NCI-H2171 treated with DMSO at 0.1 percent for 48 hours (cell line): ENCODE results near the gene FAM83G.
"Not testable (repeated sequence)": the region's sequence is repeated elsewhere in the genome, so short reads cannot be mapped to it uniquely, and the experiment has no call there.

Experiments used
- DNase-seq: peaks from one replicate; lab custom pipeline; 2025; lab: John Stamatoyannopoulos, UW

Gene FAM83G, protein sequence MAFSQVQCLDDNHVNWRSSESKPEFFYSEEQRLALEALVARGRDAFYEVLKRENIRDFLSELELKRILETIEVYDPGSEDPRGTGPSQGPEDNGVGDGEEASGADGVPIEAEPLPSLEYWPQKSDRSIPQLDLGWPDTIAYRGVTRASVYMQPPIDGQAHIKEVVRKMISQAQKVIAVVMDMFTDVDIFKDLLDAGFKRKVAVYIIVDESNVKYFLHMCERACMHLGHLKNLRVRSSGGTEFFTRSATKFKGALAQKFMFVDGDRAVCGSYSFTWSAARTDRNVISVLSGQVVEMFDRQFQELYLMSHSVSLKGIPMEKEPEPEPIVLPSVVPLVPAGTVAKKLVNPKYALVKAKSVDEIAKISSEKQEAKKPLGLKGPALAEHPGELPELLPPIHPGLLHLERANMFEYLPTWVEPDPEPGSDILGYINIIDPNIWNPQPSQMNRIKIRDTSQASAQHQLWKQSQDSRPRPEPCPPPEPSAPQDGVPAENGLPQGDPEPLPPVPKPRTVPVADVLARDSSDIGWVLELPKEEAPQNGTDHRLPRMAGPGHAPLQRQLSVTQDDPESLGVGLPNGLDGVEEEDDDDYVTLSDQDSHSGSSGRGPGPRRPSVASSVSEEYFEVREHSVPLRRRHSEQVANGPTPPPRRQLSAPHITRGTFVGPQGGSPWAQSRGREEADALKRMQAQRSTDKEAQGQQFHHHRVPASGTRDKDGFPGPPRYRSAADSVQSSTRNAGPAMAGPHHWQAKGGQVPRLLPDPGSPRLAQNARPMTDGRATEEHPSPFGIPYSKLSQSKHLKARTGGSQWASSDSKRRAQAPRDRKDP

DNA sequence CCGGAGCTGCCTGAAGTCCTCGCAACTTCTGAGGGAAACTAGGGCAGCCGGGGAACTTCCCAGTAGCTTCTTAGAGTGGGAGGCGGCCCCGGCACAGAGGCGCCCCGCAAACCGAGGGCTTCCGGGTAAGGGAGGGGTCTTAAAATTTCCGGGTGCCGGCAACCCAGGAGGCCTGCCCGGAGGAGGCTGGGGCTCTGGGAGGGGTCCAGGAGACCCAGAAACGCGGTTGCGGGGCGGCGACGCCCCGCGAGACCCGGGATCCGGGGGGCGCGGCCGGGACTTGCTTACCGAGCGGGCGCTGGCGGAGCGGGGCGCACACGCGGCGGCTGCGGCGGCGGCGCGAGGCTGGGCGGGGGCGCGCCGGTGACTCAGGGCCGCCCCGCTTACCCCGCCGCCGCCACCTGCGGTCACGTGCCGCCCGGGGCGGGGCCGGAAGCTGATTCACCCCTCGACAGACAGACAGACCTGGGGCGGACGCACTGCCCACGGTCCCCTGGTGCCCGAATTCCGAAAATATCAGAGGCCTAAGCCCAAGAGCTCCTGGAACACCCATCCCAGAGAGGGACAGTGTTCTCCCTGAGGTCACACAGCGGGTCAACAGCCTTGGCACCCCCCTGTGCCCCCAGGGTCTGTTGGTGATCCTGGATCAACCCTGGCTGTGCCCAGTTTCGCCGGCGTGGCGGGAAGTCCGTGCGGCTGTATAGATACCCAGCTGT is at the start of gene FAM83G:
TSS of gene FAM83G (minus strand) at position 344 of the 716 bp plus-strand sequence. CDS start 723 bp downstream, outside the sequence.
- peak; percentile 56 for DNase-seq

DNA sequence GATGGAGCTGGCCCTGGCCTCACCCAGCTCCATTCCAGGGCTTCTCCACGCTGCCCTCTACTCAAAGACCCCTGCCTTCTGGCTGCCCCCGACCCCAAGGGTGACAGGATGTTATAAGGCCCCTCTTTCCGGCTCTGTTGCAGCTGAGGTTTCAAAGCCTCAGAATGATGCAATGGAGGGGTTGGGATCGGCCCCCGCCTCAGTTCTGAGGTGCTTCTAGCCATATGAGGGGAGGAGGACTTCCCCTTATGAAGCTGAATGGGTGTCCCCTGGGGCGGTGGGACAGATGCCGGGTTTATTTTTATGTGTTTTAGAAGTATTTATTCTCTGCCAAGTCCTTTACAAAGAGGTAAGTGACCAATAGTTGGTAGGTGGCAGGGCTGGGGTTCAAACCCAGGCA is 44.3 kb upstream of the FAM83G start:
- DNase-seq: not testable (repeated sequence)

DNA sequence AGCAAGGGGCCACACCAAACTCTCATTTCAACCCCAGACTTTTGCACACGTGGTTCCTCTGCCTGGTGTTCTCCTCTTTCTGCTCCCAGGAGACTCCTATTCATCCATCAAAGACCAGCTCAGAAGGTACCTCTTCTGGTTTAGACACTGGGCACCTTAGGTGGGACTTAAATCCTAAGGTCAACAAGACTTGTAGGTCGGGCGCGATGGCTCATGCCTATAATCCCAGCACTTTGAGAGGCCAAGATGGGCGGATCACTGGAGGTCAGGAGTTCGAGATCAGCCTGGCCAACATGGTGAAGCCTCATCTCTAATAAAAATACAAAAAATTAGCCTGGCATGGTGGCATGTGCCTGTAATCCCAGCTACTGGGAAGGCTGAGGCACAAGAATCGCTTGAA is 42.9 kb upstream of the FAM83G start:
- DNase-seq: not testable (repeated sequence)

DNA sequence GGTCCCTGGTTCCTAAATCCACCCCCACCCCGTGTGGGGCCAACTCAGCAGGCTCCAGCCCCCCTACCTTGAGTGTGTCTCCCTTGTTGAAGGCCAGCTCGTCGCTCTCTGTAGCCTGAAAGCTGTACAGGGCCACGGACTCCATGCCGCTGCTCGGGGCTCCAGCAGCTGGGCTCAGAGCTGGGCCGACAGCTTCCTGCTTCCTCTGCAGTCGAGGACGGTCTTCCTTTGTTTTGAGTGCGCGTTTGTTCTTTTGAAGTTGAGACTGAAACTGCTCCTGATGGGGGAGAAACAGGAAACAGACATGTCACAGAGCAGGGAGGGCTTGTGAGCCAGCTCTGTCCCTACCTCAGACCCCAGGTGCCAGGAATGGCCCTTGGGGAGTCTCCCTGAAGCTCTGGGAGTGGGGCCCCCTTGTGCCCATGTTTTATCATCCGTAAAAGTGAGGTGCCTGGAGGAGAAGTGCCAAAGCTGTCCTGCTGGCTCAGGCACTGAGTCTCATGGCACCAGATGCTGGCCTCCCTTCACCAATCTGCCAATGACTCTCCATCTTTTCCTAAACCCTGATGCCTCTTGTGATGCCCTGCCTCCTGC is 42.3 kb upstream of the FAM83G start, which contains the start of gene GRAP:
TSS of gene GRAP (minus strand) at position 176 of the 594 bp plus-strand sequence. CDS start at position 145, 31 bp downstream.
- DNase-seq: not testable (repeated sequence)

DNA sequence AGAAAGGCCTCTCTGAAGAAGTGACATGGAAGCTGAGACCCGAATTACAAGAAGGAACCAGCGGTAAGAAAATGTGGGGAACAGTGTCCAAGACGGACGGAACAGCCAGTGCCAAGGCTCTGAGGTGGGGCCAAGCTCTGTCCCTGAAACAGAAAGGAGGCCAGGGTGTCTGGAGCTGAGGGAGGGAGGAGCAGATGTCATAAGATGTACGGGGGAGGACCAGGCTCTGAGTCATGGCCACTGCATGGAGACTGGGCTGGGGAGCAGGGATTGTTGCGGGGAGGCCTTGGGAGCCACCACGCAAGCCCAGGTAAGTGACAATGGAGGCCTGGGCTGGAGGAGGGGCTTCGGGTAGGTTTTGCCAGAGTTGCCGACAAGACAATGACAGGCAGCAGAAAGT is 40.1 kb upstream of the FAM83G start:
- not testable (repeated sequence) for DNase-seq

DNA sequence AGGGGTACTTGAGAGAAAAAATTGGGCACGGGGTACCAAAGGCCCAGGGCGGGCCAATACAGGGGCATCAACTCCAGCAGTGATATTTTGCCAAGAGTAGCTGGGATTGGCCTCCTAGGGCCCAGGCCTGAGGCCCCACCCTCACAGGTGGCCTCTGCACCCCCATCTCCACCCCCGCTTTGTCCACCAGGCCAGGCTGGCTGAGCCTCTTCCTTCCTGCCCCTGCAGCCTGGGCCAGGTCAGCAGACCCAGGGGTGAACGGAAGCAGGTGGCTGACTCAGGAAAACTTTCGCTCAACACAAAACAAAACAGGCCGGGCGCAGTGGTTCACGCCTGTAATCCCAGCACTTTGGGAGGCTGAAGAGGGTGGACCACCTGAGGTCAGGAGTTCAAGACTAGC is 38.5 kb upstream of the FAM83G start:
- DNase-seq: not testable (repeated sequence)

DNA sequence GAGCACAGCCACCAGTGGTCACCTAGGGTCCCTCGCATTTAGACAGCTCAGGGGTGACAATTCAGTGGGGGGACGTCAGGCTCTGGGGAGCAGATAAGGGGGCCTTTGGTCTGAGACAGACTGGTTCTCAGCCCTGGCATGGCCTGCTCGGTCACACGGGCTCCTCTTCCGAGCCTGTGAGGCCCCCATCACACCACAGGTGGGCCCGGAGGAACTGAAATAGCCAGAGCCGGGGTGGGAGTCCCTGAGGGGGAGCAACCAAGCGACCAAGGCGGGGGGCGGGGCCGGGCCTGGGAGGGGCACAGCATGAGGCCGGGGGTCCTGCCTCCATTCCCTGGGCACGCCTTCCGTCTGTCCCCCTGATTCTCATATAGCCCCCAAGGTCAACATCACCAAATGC is 37.8 kb upstream of the FAM83G start:
- not testable (repeated sequence) for DNase-seq

DNA sequence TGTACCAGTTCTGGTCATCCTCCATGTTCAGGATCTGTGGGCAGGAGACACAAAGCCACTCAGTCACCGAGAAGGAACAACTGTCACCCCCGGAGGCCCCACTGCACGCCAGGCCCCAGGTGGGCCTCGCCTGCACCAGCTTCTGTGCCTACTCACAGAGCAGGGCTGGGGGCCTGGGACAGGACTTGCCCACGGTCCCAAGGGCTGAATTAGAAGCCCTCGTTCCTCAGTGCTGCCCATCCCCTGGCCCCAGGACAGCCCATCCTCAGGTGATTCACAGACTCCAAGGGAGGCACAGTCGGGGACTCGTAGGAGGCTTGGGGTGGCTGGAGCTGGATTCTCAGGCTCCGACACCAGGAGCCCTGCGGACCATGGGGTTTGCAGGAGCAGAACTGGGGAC is 37.3 kb upstream of the FAM83G start:
- not testable (repeated sequence) for DNase-seq

DNA sequence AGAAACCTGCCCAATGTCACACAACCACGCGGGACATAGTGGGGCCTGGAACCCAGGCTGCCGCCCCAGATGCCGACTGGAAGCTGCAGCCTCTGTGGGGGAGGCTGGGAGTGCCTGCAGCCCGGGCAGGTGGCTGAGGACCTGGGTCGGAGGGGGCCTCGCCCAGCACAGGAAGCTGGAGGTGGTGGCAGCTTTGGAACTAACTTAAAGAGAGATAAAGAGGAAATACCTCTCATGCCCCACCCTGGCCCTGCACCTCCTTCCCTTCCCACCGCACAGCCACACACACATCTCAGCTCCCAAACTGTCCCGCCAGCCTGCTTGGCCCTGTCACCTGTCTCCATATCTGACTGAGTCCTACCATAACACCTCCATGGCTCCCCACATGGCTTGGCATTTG is 35.8 kb upstream of the FAM83G start:
- DNase-seq: not testable (repeated sequence)

DNA sequence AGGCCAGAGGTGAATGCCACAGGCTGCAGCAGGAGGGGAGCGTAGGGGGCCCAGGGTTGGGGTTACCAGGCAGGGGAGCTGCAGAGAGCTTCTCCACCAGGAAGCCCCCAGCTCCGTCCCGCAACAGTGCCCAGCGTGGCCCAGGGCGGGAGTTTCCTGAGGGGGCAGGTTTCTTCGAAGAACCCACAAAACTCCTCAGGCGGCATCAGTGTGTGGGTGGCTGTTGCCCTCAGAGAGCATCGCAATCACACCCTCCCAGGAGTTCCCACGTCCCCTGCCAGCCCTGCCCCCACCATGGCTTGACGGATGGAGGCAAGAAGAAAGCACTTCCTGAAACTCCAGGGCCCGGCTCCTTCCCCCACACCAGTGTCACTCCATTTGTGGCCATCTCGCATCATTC is 34.2 kb upstream of the FAM83G start:
- not testable (repeated sequence) for DNase-seq

DNA sequence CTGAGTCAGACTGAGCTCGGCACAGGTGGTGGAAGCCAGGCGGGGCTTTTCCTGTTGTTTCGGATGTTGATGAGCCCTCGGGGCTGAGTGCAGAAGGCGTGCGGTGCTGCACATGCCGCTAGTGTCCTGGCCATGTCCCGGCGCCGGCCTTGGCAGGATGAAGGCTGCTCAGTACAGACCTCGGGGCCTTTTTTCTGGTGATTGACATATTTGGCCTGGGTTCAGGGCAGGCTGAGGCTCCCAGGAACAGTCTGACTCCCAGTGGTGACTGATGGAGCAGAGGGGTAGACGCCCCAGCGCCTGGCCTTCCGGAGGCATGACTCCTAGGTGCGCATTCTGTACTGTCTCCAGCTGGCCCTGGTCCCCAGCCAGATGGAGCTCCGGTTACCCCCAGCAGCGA is 33.4 kb upstream of the FAM83G start:
- DNase-seq: not testable (repeated sequence)

DNA sequence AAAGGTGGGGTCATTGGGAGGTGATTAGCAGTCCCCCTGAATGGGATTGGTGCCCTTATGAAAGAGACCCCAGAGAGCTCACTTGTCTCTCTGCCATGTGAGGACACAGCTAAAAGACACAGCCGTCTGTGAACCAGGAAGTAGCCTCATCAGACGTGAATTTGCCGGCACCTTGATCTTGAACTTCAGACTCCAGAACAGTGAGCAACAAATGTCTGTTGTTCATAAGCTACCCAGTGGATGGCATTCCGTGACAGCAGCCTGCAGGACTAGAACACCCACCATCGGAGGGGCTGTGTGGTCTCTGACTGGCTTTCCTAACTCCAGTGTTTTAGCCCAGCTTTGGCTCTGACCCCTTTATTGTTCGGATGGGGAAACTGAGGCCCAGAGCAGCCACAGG is 33.0 kb upstream of the FAM83G start:
- DNase-seq: not testable (repeated sequence)

DNA sequence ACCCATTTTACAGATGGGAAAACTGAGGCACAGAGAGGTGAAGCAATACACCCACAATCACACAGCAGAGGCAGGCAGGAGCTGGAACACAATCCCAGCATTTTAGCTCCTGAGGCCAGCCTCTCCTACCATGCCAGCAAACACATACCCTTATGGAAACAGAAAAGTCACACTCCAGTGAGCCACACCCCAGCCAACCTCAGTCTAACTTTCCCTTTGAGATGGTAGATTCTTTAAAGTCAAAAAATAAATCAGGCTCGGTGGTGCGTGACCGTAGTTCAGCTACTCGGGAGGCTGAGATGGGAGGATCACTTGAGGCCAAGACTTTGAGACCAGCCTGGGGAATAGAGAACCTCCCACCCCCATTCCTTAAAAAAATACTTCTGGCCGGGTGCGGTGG is 31.6 kb upstream of the FAM83G start:
- not testable (repeated sequence) for DNase-seq

DNA sequence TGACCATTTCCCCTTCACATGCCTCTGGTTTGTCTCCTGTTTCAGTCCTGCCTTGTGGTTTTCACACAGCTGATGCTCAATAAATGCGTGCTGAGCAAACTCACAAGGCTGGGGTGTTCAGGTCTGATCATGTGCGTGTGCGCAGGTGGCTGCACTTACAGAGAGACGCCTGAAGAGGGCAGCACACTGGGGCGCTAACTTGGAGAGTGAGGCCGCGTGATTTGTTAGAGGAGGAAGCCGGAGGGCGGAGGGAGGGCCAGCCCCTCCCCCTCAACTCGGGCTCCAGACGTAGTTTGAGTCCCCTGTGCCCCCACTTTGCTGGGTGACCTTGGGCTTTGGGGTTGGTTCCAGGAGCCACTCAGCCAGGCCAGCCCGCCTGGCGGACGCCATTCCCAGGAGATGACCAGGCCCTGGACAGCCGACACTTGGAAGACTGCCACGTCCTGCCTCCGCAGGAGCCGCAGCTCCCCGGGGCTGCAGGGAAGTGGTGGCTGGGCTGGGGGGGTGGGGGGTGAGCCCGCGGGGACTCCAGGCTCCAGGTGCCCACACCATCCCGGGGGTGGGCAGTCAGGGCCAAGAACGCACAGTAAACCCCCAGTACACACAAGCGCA is 27.9 kb upstream of the FAM83G start:
- DNase-seq: not testable (repeated sequence)

DNA sequence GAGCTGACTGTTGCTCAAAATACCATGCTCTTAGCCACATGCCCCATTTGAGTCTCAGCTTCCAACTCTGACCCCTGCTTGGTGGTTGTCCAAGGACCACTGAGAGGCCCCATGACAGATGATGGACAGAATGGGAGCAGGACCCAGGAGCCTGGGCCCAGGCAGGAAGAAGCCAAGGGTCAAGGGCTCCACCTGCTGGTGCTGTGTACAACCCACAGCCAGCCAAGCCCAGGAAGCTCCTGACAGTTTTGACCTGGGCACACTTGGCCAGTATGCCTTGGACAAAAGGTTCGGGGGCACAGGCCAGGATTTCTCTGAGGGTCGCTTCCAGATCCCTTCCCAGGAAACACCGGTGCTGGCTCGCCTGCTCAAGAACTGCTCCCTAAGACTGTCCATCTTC is 27.2 kb upstream of the FAM83G start:
- DNase-seq: not testable (repeated sequence)

DNA sequence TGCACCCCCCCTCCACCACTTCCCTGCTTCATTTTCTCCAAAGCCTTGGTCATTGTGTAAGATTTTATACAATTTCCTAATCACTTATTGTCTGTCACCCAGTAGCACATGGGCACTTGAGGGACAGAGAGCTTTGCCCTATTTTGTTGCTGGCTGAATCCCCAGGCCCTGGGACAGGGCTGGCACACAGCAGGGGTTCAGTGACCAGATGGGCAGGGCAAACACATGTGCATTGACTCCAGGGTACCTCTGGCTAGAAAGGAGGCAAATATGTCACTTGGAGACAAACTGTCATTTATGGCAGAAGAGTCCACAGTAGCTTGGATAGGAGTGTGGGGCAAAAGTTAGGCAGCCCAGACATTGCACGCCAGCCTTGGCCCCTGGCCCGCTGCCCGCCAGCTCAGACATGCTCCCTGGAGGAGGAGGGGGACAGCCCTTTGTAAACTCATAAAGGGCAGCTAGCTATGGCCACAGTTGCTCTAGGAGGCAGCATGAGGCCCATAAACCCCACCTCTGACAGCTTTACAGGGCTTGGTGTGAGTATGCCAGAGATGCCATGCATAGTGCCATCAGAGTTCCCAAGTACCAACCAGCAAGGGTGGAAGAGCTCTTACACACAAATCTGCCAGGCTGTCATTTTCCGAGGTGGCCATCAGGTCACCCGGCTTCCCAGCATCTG is 26.3 kb upstream of the FAM83G start:
- DNase-seq: not testable (repeated sequence)

DNA sequence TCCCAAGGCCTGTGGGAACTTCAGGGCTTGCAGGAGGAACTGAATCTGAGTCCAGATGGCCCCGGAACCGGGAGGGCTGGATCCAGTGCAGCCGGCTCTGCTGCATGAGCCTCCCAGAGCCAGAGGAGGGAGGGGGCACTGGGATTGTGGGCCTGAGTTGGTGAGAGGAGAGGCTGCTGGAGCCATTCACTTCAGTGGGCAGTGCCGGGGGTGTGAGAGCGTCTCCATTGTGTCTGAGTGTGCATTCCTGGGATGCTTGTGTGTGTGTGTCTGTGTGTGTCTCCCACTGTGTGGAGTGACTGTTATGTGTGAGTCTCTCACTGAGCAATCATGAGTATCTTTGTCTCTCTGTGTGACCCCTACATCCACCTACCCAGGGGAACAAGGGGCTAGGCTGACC is 25.2 kb upstream of the FAM83G start:
- not testable (repeated sequence) for DNase-seq

DNA sequence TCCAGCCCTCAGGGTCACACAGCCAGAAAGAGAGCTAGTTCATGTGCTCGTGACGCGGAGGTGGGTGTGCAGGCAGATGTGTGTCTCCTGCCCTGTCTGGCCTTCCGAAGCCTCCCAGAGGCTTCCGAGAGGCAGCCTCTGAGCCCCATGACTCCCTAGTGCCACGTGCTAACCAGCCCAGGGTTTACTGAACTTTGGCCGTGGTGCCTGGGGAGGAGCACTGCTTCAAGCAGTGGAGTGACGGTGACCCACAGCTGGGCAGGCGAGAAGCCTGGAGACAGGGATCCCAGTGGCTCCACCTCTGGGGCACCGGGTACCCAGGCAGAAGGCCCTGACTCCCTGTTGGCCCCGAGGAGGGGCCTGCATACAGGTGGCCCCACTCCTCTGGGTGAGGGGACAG is 24.1 kb upstream of the FAM83G start:
- not testable (repeated sequence) for DNase-seq

DNA sequence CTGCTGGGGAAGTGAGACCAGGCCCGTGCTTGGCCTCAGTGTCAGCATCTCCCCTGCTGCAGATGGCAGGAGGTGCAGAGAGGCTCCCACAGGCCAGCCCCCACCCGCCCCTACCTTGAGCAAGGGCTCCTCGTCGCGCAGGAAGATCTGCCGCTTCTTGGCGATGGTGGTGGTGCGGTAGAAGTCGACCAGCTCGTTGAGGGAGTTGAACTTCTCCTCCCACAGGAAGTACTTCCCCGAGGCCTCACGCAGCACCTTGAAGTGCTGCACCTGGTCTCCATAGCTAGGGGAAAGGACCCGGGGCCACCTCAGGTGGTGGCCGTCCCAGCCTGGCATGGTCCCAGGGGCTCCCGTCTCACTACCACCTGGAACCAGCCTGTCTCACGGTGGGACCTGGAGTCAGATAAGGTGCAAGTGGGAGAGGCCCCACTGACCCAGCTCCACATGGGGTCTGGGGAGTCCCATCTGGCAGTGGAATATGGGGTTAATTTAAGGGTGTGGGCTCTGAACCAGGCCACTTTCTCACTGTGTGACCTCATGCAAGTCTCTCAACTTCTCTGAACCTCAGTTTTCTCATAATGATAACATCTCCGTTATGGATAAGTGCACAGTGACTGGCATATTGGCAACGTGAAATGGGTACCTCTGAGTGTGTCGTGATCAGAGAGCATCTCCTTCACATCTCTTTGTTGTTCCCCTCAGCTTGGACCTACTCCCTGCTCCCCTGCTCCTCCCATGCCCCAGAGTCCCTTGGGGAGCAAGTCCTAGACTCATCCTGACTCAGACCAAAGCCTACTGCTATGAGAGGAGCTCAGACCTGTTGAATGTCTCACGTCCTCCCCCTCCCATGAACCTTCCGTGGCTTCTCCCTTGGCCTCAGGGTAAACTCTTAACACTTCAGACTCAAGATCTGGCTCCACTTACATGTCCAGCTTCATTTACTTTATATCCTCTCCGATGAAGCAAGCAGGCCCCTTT is 19.8 kb upstream of the FAM83G start:
- DNase-seq: no peak
